Breast epithelium (tissue), 3 donors: ENCODE results near the gene NPB.

Source experiments
- CTCF ChIP-seq, 3 donors: fragments of 450-650 bp; IDR thresholded peaks; one replicate each; pipeline ENCODE4 v1.5.1; 2016 to 2017; ENCODE audit warnings: antibody characterized with exemption in 3 of 3, mild to moderate bottlenecking in 3 of 3, moderate library complexity in 3 of 3
- POLR2A ChIP-seq: fragments of 450-650 bp; IDR thresholded peaks from one replicate; pipeline ENCODE4 v1.6.1; 2016; ENCODE audit warnings: antibody characterized with exemption, mild to moderate bottlenecking, moderate library complexity

GRCh38 chr17:81858967-81859905 lies 42.8 kb upstream of the NPB start:
- TF ChIP-seq CTCF (IDR thresholded peaks at IDR 0.05) (no peak), POLR2A (no peak)
